HEK293 (cell line): ENCODE results near the gene HPSE2.

Experiments
- CTCF ChIA-PET: fragments of 350-600 bp; formaldehyde crosslinking; extraction: SDS; loops from one replicate; lab custom pipeline; 2021; ENCODE audit warnings: antibody characterized with exemption; lab: Yijun Ruan, JAX
- POLR2A ChIA-PET: fragments of 300-600 bp; formaldehyde crosslinking; extraction: SDS; loops from one replicate; lab custom pipeline; 2020; ENCODE audit warnings: antibody characterized with exemption, inconsistent platforms; lab: Yijun Ruan, JAX
- H3K27ac ChIP-seq: fragments of 200-500 bp; sonication (Bioruptor generic); 2 replicates; pipeline ENCODE4 v1.5.1; 2014; ENCODE audit warnings: low read depth, low read length, control low read depth, inconsistent platforms; ENCODE audit errors: extremely low read depth
- H3K36me3 ChIP-seq, 2 experiments: fragments of 200-500 bp in 1 of 2; sonication (Bioruptor generic) in 1 of 2; 1 replicate in 1 of 2; 2 replicates in 1 of 2; pipeline ENCODE4 v1.5.1; 2014 to 2017; ENCODE audit warnings: inconsistent platforms in 2 of 2, low read length in 2 of 2; ENCODE audit not compliant: control insufficient read depth in 2 of 2, insufficient read depth in 1 of 2
- H3K4me1 ChIP-seq: fragments of 200-500 bp; sonication (Bioruptor generic); 2 replicates; pipeline ENCODE4 v1.5.1; 2014; ENCODE audit warnings: mild to moderate bottlenecking, low read length, inconsistent platforms; ENCODE audit not compliant: control insufficient read depth, insufficient read depth
- H3K4me3 ChIP-seq: 2 replicates; pipeline ENCODE4 v1.5.1; 2011; ENCODE audit warnings: low read depth, mild to moderate bottlenecking, control low read depth, low read length, moderate library complexity
- H3K9me3 ChIP-seq: fragments of 200-500 bp; sonication (Bioruptor generic); 2 replicates; pipeline ENCODE4 v1.5.1; 2014; ENCODE audit warnings: low read depth, low read length, inconsistent platforms; ENCODE audit not compliant: control insufficient read depth, insufficient read depth
- INSM2 ChIP-seq: fragments of 450-650 bp; formaldehyde crosslinking; IDR thresholded peaks from 2 replicates; pipeline ENCODE4 v1.5.1; 2016; ENCODE audit warnings: missing biosample characterization, missing genetic modification characterization
- SCRT1 ChIP-seq: fragments of 450-650 bp; formaldehyde crosslinking; IDR thresholded peaks from 2 replicates; pipeline ENCODE4 v1.5.1; 2016; ENCODE audit warnings: missing biosample characterization, missing genetic modification characterization, borderline replicate concordance
- YY2 ChIP-seq: fragments of 450-650 bp; formaldehyde crosslinking; IDR thresholded peaks from 2 replicates; pipeline ENCODE4 v1.5.1; 2016; ENCODE audit warnings: missing biosample characterization, missing genetic modification characterization
- ZNF174 ChIP-seq: fragments of 450-650 bp; formaldehyde crosslinking; IDR thresholded peaks from 2 replicates; pipeline ENCODE4 v1.5.0; 2017; ENCODE audit warnings: missing biosample characterization, mild to moderate bottlenecking, missing genetic modification characterization
- ZNF211 ChIP-seq: fragments of 450-650 bp; formaldehyde crosslinking; IDR thresholded peaks from 2 replicates; pipeline ENCODE4 v1.5.1; 2016; ENCODE audit warnings: low read depth, missing biosample characterization, missing genetic modification characterization
- ZNF214 ChIP-seq: fragments of 450-650 bp; formaldehyde crosslinking; IDR thresholded peaks from 2 replicates; pipeline ENCODE4 v1.5.1; 2017; ENCODE audit warnings: missing biosample characterization, mild to moderate bottlenecking, missing genetic modification characterization, borderline replicate concordance
- ZNF394 ChIP-seq: fragments of 450-650 bp; formaldehyde crosslinking; IDR thresholded peaks from 2 replicates; pipeline ENCODE4 v1.5.1; 2016; ENCODE audit warnings: missing biosample characterization, missing genetic modification characterization, mild to moderate bottlenecking, moderate library complexity, borderline replicate concordance
- ZNF501 ChIP-seq: fragments of 450-650 bp; formaldehyde crosslinking; IDR thresholded peaks from 2 replicates; pipeline ENCODE4 v1.5.1; 2016; ENCODE audit warnings: missing biosample characterization, missing genetic modification characterization
- ZNF621 ChIP-seq: fragments of 450-650 bp; formaldehyde crosslinking; IDR thresholded peaks from 2 replicates; pipeline ENCODE4 v1.5.1; 2017; ENCODE audit warnings: missing biosample characterization, missing genetic modification characterization
- ZNF830 ChIP-seq: fragments of 450-650 bp; IDR thresholded peaks from 2 replicates; pipeline ENCODE4 v1.5.0; 2018; ENCODE audit warnings: missing biosample characterization, missing genetic modification characterization, low read depth, mild to moderate bottlenecking, moderate library complexity
- ZSCAN16 ChIP-seq: fragments of 450-650 bp; formaldehyde crosslinking; IDR thresholded peaks from 2 replicates; pipeline ENCODE4 v1.5.1; 2016; ENCODE audit warnings: missing biosample characterization, missing genetic modification characterization
- TF ChIP-seq, protein P1 (sequence below): fragments of 450-650 bp; formaldehyde crosslinking; optimal IDR thresholded peaks from 2 replicates; pipeline ENCODE3; 2016; ENCODE audit warnings: missing biosample characterization, mild to moderate bottlenecking, missing genetic modification characterization
- TF ChIP-seq, protein P2 (sequence below): fragments of 450-650 bp; formaldehyde crosslinking; IDR thresholded peaks from 2 replicates; pipeline ENCODE4 v1.5.1; 2016; ENCODE audit warnings: missing biosample characterization, missing genetic modification characterization
- TF ChIP-seq, protein P3 (sequence below): fragments of 450-650 bp; formaldehyde crosslinking; IDR thresholded peaks from 2 replicates; pipeline ENCODE4 v1.5.1; 2016; ENCODE audit warnings: missing biosample characterization, missing genetic modification characterization, low read depth
- TF ChIP-seq, protein P4 (sequence below): fragments of 450-650 bp; IDR thresholded peaks from 2 replicates; pipeline ENCODE4 v1.5.1; 2018; ENCODE audit warnings: missing biosample characterization, missing genetic modification characterization

HPSE2 gene

DNA sequence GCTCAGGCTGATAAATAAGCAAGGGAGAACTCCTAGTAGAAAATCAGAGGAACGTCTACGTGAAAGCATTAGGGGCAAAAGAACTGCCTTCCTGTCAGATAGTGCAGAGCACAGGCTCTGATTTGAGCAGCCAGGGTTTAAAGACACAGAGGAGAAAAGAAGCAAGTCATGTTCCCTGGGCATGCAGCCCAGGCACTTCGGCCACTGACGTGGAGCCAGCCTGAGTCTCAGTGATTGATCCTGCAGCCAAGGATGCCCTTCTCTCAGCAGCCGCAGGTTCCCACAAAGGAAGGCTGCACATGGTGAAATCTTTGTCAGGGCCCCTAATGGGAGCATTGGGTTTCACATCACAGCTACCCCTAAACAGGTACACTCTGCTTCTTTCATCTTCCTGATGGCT, 627.2 kb downstream of the HPSE2 start:
- CTCF ChIA-PET: no interaction called here
- Histone ChIP-seq H3K9me3 (no peaks in the 10 kb centered on the region), H3K27ac (no peak overlapping the region), H3K36me3 (no peaks in the 10 kb centered on the region), H3K4me1 (no peaks in the 10 kb centered on the region), H3K4me3 (no peak overlapping the region)
- POLR2A ChIA-PET: no interaction called here
- TF ChIP-seq, protein P1, sequence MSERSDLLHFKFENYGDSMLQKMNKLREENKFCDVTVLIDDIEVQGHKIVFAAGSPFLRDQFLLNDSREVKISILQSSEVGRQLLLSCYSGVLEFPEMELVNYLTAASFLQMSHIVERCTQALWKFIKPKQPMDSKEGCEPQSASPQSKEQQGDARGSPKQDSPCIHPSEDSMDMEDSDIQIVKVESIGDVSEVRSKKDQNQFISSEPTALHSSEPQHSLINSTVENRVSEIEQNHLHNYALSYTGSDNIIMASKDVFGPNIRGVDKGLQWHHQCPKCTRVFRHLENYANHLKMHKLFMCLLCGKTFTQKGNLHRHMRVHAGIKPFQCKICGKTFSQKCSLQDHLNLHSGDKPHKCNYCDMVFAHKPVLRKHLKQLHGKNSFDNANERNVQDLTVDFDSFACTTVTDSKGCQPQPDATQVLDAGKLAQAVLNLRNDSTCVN (tag by site-specific recombination): no peak
- no peak for TF ChIP-seq ZNF830 (tag by site-specific recombination)
- TF ChIP-seq YY2 (tag by site-specific recombination): no peak

GRCh38 chr10:98602224-98602623, 633.4 kb downstream of the HPSE2 start:
- Histone ChIP-seq H3K36me3 (no peaks in the 10 kb centered on the region), H3K4me1 (no peaks in the 10 kb centered on the region), H3K9me3 (no peaks in the 10 kb centered on the region), H3K27ac (no peak overlapping the region), H3K4me3 (no peak overlapping the region)
- ChIA-PET POLR2A (no interaction called here), CTCF (no interaction called here)
- TF ChIP-seq ZNF211 (tag by site-specific recombination) (no peak), ZNF501 (no peak), YY2 (tag by site-specific recombination) (no peak), ZNF621 (tag by site-specific recombination) (no peak), ZNF394 (tag by site-specific recombination) (no peak), ZNF174 (tag by site-specific recombination) (no peak), ZNF214 (tag by site-specific recombination) (no peak), ZSCAN16 (no peak), INSM2 (tag by site-specific recombination) (no peak), SCRT1 (tag by site-specific recombination) (no peak)
- TF ChIP-seq, protein P2, sequence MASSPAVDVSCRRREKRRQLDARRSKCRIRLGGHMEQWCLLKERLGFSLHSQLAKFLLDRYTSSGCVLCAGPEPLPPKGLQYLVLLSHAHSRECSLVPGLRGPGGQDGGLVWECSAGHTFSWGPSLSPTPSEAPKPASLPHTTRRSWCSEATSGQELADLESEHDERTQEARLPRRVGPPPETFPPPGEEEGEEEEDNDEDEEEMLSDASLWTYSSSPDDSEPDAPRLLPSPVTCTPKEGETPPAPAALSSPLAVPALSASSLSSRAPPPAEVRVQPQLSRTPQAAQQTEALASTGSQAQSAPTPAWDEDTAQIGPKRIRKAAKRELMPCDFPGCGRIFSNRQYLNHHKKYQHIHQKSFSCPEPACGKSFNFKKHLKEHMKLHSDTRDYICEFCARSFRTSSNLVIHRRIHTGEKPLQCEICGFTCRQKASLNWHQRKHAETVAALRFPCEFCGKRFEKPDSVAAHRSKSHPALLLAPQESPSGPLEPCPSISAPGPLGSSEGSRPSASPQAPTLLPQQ: no peak
- TF ChIP-seq, protein P3, sequence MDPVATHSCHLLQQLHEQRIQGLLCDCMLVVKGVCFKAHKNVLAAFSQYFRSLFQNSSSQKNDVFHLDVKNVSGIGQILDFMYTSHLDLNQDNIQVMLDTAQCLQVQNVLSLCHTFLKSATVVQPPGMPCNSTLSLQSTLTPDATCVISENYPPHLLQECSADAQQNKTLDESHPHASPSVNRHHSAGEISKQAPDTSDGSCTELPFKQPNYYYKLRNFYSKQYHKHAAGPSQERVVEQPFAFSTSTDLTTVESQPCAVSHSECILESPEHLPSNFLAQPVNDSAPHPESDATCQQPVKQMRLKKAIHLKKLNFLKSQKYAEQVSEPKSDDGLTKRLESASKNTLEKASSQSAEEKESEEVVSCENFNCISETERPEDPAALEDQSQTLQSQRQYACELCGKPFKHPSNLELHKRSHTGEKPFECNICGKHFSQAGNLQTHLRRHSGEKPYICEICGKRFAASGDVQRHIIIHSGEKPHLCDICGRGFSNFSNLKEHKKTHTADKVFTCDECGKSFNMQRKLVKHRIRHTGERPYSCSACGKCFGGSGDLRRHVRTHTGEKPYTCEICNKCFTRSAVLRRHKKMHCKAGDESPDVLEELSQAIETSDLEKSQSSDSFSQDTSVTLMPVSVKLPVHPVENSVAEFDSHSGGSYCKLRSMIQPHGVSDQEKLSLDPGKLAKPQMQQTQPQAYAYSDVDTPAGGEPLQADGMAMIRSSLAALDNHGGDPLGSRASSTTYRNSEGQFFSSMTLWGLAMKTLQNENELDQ: no peak
- TF ChIP-seq, protein P4, sequence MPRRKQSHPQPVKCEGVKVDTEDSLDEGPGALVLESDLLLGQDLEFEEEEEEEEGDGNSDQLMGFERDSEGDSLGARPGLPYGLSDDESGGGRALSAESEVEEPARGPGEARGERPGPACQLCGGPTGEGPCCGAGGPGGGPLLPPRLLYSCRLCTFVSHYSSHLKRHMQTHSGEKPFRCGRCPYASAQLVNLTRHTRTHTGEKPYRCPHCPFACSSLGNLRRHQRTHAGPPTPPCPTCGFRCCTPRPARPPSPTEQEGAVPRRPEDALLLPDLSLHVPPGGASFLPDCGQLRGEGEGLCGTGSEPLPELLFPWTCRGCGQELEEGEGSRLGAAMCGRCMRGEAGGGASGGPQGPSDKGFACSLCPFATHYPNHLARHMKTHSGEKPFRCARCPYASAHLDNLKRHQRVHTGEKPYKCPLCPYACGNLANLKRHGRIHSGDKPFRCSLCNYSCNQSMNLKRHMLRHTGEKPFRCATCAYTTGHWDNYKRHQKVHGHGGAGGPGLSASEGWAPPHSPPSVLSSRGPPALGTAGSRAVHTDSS (tag by site-specific recombination): no peak
